ENCODE data around the gene TNNT1.
"Not testable (repeated sequence)": the region's sequence is repeated elsewhere in the genome, so short reads cannot be mapped to it uniquely, and the experiment has no call there.

TNNT1 gene, protein sequence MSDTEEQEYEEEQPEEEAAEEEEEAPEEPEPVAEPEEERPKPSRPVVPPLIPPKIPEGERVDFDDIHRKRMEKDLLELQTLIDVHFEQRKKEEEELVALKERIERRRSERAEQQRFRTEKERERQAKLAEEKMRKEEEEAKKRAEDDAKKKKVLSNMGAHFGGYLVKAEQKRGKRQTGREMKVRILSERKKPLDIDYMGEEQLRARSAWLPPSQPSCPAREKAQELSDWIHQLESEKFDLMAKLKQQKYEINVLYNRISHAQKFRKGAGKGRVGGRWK

DNA sequence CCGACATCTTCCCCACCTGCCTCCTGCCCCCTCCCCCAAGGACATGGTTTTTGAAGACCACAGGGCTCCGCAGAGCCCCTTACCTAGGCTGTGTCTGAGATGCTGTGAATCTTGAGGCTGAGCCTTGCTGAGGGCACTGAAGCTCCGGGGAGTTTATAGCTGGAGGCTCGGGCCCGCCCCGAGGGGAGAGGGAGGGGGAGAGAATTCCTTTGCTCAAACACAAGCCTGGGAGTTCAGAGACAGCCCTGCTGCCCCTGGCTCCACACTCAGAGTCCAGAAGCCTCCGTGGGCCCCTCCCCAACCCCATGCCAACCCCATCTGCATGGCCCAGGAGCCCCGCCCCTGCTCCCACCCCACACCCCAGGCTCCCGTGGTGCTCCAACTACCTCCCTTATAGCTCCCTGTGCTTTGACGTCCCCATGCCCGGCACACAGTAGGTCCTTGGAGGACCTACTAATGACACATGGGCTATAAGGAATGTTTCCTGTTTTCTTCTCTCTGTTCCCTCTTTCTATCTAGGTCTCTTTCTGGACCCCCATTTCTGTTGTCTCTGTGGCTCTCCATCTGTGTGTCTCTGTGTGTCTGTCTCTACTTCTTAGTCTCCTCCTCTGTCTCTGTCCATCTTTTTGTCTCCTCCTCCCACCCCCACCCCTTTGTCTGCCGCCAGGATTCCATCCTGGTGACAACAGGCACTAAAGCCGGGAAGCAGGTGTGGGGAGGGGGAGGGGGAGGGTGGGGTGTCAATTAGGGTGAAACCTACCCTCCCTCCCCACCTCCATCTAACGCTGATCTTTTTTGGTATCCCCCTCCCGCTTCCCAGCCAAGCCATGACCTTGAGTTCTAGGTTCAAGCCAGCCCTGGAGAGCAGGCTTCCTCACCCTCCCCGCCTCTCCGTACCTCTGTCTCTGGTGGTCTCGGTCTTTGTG is at the start of gene TNNT1:
Gene TNNT1 (minus strand): TSS at position 129 of the 926 bp plus-strand sequence. CDS start 2,049 bp downstream, outside the sequence.
- DNase-seq (ENCODE audit: low read depth, low spot score) = peak; percentile 25

DNA sequence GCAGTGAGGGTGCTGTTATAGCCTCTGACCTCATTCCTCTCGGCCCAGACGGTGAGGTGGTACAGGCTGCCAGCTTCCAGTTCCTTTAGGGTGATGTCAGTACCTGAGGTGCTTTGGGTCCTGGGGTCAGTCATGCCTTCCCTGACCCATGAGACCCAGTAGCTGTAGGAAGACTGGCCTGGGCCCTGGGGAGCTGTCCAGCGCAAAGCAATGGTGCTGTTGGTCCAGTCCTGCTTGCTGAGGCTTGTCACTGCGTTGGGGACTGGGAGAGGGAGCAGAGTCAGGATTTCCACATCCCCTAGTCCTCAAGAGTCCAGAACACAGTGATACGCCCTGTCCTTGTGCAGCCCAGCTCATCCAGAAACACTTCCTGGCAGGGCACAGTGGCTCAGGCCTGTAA is 49.6 kb upstream of the TNNT1 start:
- DNase-seq (ENCODE audit: low read depth, low spot score) = no peak

DNA sequence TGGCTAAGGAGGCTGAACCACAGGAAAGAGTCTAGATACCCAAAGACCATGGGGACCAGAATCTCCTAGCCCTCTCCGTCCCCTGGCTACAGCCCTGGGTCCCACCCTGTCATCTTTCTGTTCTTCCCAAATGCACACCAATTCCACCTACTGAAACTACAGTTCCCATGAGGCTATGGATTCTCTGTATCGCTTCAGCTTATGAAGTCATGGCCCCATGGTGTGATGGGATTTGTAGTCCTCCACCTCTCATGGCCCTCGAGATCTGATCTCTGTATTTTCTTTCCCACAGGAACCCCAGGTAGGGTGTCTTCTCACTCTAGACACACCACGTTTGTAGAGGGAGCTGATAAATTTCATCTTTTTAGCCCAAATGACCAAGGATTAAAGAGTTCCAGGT is 48.5 kb upstream of the TNNT1 start:
- no peak for DNase-seq (ENCODE audit: low read depth, low spot score)

DNA sequence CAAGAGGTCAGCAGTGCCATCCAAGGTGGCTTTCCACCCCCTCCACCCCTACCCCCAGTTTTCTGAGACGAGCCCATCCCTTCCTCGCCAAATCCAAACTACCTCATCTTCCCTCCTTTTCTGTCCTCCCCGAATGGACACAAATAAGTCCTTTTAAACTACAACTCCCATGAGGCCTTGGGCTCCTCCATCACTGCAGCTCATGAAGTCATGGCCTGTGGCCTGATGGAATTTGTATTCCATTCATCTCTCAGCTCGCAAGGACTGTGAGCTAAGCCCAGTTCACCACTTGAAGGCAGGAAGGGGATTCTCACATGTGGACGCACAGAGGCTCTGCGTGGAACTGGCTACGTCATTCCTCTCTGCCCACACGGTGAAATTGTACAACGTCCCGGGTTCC is 47.8 kb upstream of the TNNT1 start:
- no peak for DNase-seq (ENCODE audit: low read depth, low spot score)

DNA sequence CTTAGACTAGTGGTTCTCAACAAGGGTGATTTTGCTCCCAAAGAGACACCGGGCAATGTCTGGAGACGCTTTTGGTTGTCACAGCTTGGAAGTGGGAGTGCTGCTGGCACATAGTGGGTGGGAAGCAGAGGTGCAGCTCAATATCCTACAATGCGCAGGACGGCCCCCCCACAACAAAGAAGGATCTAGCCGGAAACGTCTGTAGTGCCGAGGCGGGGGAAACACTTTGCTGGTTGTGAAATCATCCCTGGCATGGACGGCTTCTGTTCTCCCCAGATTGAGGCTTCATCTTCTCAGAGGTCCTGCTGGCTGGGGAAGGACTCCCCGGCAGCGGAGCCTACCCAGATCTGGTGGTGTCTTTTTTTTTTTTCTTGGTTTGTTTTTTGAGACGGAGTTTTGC is 44.5 kb upstream of the TNNT1 start:
- DNase-seq (ENCODE audit: low read depth, low spot score) = no peak

DNA sequence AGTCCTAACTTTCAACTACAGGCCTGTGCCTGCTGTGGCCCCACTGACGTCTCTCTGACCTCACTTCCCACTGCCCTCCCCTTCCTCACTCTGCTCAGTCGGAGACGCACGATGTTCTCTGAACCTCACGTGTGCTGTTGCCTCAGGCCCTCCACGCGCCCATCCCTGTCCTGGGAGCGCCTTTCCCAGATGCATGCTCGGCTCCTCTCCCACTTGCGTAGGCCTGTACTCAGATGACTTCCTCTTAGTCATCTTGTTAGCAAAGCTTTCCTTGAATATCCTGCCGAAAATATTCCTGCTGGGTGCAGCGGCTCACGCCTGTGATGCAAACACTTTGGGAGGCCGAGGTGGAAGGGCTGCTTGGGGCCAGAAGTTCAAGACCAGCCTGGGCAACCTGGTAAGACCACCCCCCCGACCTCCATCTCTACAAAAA is 40.4 kb upstream of the TNNT1 start:
- DNase-seq (ENCODE audit: low read depth, low spot score) = peak; percentile 61

DNA sequence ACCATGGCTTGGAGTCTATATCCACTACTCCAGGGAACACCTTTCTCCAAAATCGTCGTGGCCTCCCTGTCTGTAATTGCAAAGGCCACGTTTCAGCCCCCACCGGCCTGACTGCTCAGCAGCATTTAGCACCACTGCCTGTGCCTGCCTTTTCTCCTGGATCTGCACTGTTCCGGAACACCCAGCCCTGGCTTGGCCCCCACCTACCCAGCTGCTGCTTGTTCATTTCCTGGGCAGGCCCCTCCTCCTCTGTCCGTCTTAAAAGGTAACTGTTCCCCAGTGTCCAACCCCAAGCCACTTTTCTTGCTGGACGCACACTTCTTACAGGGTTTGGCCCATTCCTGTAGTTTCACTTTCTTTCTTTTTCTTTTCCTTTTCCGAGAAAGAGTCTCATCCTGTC is 39.6 kb upstream of the TNNT1 start:
- no peak for DNase-seq (ENCODE audit: low read depth, low spot score)

DNA sequence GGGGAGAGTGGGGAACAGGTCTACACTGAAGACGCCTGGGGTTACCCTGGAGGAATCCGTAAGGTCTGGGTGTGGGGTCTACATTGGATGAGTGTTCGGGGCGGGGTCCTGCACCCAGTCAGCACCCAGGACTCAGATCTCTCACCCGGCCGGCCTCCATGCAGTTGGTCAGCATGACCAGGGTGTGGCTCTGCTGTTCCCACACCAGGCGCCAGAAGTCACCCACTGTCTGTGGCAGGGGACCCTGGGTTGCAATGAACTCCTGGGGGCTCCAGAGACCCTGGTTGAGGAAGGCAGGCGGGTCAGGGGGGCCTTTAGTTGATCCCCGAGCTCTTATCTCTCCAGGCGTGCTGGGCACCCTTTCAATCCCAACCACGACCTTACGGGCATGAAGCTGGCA is 37.1 kb upstream of the TNNT1 start:
- no peak for DNase-seq (ENCODE audit: low read depth, low spot score)

DNA sequence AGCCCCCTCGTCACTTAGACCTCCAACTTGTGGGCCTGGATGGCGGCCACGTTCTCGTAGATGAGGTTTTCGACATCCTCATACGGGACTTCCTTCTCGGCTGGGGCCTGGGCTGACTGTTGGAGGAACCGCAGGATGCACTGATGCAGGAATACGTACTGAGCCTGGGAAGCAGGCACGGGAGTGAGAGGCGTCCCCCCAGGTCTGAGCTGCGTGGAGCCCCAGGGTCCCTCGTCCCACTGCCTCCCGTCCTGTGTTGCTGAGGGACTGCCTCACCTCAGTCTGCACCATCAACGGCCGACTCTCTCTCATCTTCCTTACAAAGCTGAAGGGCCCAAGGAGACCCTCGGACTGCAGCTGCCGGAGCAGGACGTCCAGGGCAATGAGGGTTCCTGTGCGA is 32.7 kb upstream of the TNNT1 start:
- no peak for DNase-seq (ENCODE audit: low read depth, low spot score)

DNA sequence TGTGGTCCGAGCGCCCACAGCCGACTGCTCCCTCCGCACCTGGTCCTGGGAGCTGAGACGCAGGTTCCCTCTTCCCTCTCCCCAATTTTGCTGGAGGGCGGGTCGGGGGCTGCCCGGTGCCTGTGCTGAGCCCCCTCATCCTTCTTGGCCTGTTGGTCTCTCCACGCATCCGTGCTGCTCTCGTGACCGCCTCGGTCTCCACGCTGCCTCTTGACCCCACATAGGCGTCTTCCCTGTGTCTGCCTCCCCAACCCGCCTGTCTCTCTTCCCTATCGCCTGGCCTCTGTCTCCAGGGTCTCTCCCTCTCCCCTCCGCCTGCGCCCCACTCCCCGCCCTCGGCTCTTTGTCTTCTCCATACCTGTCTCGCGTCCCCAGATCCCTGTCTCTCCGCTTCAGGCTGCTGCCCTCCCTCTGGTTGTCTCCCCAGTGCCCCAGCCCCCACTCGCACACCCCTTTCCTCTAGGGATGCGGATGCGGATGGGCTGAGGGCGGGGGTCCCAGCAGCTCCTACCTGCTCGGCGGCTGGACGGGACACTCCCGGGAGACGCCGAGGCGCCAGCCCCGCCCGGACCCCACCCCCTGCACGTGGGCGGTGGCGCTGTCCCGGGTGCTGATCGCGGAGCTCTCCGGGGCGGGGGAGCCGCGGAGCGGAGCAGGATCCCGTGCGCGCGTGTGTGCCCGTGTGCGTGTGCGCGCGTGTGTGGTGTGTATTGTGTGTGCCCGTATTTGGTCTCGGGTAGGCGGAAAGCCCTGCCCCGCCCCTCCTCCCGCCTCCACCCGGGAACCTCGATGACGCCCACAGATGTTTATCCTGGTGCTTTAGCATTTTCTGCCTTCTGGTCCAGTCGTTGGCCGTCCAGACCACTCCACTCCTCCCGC is 30.8 kb upstream of the TNNT1 start, which contains the start of gene SYT5:
Gene SYT5 (minus strand): TSS at position 684 of the 879 bp plus-strand sequence. CDS start 1,248 bp downstream, outside the sequence.
- peak; percentile 71 for DNase-seq (ENCODE audit: low read depth, low spot score)

DNA sequence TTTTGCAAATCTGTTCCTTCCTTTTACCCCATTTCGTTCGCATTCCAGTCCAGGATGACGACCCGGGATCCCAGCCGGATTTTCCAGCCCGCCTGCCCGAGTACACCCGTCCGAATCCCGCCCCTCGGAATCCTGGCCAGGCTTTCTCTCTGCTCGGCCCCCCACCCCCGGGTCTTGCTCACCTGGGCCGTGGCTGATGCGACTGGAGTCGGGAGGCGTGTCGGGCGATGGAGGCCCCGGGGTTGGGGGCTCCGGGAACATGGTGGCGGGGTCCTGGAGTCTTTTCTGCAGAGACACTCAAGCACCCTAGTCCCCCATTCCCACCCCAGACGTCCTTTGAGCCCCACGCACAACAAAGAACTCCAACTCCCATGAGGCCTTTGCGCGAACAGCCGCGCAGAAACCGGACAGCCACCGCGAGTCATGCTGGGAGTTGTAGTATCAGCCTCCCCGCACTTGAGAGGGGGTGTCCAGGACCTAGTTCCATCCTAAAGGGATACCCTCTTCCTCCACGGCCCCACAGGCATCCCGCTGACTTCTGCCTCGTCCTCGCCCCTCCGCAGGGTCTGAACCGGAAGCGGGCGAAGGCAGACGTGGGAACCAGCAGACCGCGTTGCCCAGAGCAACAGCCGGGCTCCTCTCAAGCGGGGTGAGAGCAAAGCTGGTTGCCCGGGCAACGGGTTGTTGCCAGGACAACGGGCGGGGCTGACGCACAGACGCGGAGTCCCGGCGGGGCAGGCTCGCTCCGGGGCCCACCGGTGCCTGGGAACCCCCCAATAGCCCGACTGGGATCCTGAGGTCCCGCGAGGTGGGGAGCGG is 30.0 kb upstream of the TNNT1 start:
- DNase-seq (ENCODE audit: low read depth, low spot score) = peak; percentile 92

DNA sequence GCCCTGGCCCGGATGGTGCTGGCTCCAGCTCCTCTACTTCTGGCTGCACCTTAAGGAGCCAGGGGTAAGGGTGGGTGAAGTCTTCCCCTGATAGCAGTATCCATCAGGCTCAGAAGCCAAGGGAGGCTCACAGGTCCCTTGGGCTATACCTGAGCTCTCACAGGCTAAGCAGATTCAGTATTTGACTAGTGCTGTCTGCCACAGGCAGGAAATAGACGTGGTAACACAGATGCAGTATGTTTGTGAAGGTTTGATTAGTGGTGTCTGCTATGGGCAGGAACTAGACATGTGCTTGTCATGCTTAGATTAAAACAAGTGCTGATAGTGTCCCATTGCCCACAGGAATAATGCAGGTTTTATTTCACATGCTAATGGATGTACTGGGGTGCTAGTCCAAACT is 27.1 kb upstream of the TNNT1 start:
- DNase-seq (ENCODE audit: low read depth, low spot score) = no peak

DNA sequence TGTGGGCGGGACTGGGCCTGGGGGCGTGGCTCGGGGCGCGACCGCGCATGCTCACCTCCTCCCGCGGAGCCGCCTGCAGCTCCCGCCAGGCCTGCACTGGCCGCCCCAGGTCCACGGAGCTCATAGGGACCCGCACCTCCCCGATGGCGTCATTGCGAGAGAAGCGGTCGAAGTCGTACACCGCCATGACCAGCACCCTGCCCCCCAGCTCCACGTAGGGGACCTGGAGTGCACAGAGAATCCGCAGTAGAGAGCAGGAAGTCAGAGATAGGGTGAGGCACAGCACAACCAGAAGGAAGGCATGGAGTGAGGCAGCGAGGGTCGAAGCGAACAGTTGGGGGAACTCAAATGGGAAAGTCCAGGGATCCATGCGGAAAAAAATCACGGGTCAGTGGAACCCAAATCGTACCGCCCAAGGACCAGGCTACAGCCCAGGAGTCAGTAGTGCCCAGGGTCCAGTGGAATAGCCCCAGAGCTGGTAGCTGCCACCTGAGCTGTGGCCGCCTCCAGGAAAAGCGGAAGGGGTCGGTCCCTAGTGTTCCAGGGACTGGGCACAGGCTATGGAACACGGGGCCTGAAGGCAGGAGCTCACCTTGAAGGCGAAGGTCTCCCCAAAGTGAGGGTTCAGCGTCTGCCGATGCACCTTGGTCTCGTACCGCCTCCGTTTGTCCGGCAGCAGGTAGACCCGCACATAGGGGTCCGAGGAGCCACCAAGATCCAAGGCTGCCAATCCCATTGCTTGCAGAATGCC is 26.3 kb upstream of the TNNT1 start:
- no peak for DNase-seq (ENCODE audit: low read depth, low spot score)

DNA sequence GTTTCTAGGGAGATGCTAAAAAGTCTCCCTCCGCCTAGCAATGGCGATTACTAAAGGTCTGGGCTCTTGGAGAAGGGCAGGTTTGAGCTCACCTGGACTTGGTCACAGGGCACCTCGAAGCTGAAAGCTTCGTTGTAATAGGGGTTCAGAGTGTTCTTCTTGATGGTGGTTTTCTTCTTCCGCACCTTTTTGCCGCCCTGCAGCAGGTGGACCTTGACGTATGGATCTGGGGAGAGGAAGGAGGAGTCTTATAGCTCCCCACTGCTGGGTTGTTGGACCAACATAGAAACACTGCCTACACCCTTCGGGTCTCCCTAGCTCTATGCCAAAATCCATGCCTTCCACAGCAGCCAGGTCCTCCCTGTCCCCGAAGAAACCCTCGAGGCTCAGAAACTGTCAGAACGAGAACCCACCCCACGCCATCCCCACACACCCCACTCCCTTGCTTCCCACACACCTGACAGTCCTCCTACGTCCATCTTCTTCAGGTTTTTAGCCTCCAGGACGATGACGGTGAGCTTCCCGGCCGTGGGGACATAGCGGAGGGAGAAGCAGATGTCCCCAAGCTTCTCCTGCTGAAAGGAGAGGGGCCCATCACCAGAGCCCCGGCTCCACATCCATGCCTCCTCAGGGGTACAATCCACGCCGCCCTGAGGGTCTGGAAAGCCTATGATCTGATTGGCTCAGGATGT is 25.6 kb upstream of the TNNT1 start:
- DNase-seq (ENCODE audit: low read depth, low spot score) = no peak

DNA sequence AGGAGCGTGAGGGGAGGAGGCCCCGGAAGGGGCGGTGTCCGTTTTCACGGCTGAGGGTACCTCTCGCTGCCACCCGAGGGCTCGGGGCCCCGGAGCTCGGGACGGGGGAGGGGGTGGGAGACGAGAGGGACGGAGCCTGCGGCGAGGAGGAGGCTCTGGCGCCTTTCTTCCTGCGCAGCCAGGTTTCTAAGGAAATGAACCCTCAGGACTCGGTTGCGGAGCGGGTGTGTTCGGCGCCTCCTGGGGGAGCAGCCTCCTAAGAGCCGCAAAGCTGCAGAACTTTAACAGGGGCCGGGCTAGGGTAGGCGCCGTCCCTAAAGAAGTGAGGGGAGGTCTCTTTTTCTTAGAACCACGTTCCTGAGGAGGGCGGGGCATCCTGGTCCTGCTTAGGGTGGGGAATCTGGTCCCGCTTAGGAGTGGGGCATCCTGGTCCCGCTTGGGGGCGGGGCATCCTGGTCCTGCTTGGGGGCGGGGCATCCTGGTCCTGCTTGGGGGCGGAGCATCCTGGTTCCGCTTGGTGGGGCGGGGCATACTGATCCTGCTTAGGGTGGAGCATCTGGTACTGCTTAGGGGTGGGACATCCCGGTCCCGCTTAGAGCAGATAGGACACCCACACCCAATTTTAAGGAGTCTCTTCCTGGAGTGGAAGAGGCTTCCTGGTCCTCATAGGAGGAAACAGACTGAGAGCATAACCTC is 24.9 kb upstream of the TNNT1 start:
- DNase-seq (ENCODE audit: low read depth, low spot score) = peak; percentile 70

DNA sequence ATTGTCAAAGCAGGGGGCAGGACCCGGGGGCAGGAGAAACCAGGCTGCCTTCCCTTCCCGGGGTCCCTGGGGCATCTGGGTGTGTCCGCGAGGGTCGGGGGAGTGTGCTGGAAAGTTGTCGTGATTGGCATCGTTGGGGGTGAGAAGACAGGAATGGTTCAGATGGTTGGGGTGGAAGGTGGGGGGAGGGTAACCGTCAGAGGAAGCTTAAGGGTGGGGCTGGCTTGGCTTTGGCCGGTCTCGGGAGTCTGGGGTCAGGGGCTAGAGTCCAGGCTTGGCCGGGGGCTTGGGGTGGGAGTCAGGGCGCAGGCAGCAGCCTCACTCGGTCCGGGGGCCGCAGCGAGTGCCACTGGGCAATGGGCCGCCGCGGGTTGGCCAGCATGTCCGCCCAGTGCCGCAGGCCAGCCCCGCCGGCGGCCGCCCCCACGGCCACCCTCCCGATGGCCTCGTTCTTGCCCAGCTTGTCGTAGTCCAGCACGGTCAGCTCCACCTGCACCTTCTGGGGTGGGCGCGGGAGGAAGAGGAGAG is 24.2 kb upstream of the TNNT1 start:
- no peak for DNase-seq (ENCODE audit: low read depth, low spot score)

DNA sequence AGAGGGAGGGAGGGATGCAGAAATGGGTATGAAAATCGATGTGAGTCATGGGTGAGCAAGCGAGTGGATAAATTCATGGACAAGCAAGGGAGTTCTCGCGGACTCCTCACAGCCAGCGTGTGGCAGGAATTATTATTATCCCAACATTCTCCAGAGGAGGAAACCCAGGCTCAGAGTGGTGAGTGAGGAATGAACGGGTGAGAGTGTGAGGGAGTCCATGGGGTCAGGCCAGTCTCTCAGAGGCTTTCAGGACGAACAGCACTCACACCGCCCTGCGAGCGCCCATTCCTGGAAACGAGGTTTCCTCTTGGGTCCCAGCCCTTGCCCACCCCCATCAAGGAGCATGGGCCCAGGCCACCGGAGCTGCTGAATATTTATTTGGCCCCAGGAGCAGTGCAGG is 23.7 kb upstream of the TNNT1 start:
- peak; percentile 50 for DNase-seq (ENCODE audit: low read depth, low spot score)

DNA sequence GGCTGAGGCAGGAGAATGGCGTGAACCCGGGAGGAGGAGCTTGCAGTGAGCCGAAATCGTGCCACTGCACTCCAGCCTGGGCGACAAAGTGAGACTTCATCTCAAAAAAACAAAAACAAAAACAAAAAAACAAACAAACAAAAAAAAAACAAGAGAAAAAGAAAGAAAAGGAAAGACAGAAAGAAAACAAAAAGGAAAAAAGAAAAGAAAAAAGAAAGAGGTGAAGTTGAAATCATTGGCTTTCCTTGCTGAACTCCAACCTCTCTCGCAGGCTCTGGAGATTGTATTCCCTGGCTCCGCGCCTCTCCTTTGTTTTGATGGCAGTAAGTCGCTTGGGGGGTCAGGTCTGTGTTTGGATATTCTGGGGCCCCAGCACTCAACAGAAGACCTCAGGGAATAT is 23.3 kb upstream of the TNNT1 start:
- DNase-seq (ENCODE audit: low read depth, low spot score) = not testable (repeated sequence)

DNA sequence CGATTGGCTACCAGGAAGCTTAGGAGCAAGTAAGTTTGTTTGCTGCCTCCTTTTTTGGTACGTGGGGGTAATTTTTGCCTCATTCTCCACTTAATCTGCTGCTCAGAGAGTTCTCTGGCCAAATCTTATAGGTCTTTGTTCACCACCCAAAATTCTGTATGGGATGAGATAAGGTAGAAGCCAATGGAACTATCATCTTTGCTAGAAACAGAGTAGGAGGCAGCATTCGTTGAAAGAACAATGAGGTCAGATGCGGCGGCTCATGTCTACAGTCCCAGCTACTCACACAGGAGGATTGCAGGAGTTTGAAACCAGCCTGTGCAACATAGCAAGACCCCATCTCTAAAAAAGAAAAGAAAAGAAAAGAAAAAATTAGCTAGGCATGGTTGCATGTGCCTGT is 22.4 kb upstream of the TNNT1 start:
- DNase-seq (ENCODE audit: low read depth, low spot score) = no peak
